ENCODE measurements around the gene TTC13.

GRCh38 chr1:230858236-230858820, 120.3 kb downstream of the TTC13 start:
- TF ChIP-seq CREBL2 (CRISPR knock-in tag; IDR thresholded peaks at IDR 0.05; ENCODE audit: borderline replicate concordance) (no peak), EZH2 (conservative IDR thresholded peaks at IDR 0.05; ENCODE audit: low read depth, low read length) (no peak), SALL2 (CRISPR knock-in tag; IDR thresholded peaks at IDR 0.05) (no peak), RBAK (CRISPR knock-in tag; IDR thresholded peaks at IDR 0.05) (no peak), ZNF407 (CRISPR knock-in tag; IDR thresholded peaks at IDR 0.05; ENCODE audit: not compliant biosample characterization) (no peak), CEBPB (IDR thresholded peaks at IDR 0.05; ENCODE audit: borderline replicate concordance, low read depth, low read length) (no peak), REST (IDR thresholded peaks at IDR 0.05; ENCODE audit: borderline replicate concordance in 1 of 2, low read depth in 1 of 2, low read length in 2 of 2) (no peak), ZNF234 (CRISPR knock-in tag; conservative IDR thresholded peaks at IDR 0.05) (no peak)
